ENCODE data around the gene ARHGEF3. TPM values are rescaled to one million over a fixed set of nuclear protein-coding genes. Genes with fewer than 3 reads are reported as not detected.

The ARHGEF3 gene
- total RNA-seq, 5 donors from 2014 or later (not counting 1 experiment from before 2014, with no cell fraction given): 93.4 to 132 (median 124) TPM

DNA sequence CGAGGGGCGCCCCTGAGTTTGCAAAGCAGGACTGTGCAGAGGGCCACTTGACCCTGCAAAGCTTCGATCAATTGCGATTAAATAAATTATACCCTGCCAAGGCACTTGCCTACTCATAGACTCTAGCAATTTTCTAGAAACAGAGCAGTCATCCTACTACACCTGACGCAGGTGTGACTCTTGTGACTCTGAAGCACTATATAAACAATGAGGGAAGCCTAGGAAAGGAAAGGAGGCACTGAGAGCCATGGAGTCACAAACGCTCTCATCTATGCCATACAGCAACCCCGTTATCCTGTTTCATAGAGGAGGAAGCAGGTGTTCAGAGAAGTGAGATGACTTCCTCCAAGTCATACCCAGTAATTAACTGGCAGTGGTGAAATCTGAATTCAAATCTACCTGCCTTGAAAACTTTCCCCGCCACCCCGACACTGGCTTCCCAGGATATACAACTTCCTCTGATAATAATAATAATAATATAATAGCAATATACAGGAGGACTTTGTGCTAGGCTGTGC, 14.4 kb downstream of the ARHGEF3 start:
- H3K27me3 Mint-ChIP-seq: no peaks in the 10 kb centered on the region
- Histone ChIP-seq H3K9me3 (no peaks in the 10 kb centered on the region), H3K27me3 (replicated peaks in 1 of 2; ENCODE audit: control insufficient read depth in 2 of 2, extremely low read depth in 1 of 2, insufficient read depth in 2 of 2, low read length in 1 of 2) (no peaks in the 10 kb centered on the region), H3K36me3 (ENCODE audit: control insufficient read depth in 2 of 2, extremely low read depth in 1 of 2, insufficient read depth in 1 of 2, low read length in 1 of 2) (peaks cover 0 to 9% of the 10 kb centered on the region in 2 donors), H3K27ac (ENCODE audit: low read length) (peak overlapping the region; percentile 86), H3K4me1 (ENCODE audit: control insufficient read depth in 1 of 2, extremely low read depth in 1 of 2, insufficient read depth in 2 of 2, low read length in 2 of 2) (peaks cover 95% of the 10 kb centered on the region in 2 experiments), H3K4me3 (ENCODE audit: control insufficient read depth in 1 of 2, extremely low read depth in 1 of 2, low read length in 1 of 2) (no peak overlapping the region)
- no peaks in the 10 kb centered on the region for H3K9me3 Mint-ChIP-seq
- peaks cover 16% of the 10 kb centered on the region for H3K36me3 Mint-ChIP-seq
- 87% methylated on average over 3 of the region's 9 CpGs for WGBS (ENCODE audit: insufficient coverage)
- DNase-seq: no peak
- H3K27ac Mint-ChIP-seq: peak overlapping the region; percentile 97 to 99
- ChIA-PET CTCF (interaction anchor here (0.6 to 6.2 kb wide), 6 partner anchors 11 to 208 kb away, joined by 3 to 126 read pairs (median 4); partner anchors contain the start of gene ARHGEF3 (in 1 of the 2)), POLR2A (interaction anchor here in 1 of 2 donors (1.9 kb wide), 1 partner anchor 11 kb away, joined by 21 read pairs; no protein-coding TSS in a partner anchor)
- H3K4me1 Mint-ChIP-seq: peaks cover 97 to 100% (median 98%) of the 10 kb centered on the region in 3 donors
- ATAC-seq (replicated peaks in 1 of 4): no peak
- H3K4me3 Mint-ChIP-seq: peak overlapping the region; percentile 29 to 70 (median 41)

DNA sequence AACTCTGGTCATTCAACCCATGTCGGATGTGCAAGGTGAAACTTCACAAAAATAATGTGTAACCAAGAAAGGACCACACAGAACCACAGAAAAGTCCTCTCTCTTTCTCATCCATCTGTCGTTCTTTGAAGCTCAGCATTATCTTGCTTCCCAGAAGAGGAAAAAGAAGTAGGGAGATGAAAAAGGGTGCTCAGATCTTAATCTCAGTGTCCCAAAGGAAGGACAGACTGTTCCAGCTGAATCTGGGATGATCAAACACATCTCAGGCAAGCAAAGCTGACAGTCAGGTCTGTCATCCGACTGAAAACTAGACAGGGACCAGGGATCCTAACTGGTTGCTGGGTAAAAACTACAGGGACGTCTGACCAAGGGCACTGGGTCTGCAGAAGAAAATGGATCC, 16.2 kb downstream of the ARHGEF3 start:
- ATAC-seq (replicated peaks in 1 of 4): no peak
- Mint-ChIP-seq H3K4me1 (peaks cover 98 to 100% (median 99%) of the 10 kb centered on the region in 3 donors), H3K27me3 (no peaks in the 10 kb centered on the region), H3K36me3 (peaks cover 23% of the 10 kb centered on the region), H3K27ac (peak overlapping the region; percentile 97 to 99), H3K4me3 (peak overlapping the region; percentile 48 to 70 (median 64)), H3K9me3 (peaks cover 0 to 4% (median 0%) of the 10 kb centered on the region in 3 donors)
- Histone ChIP-seq H3K27ac (ENCODE audit: low read length) (peak overlapping the region; percentile 86), H3K9me3 (no peaks in the 10 kb centered on the region), H3K4me3 (ENCODE audit: control insufficient read depth in 1 of 2, extremely low read depth in 1 of 2, low read length in 1 of 2) (no peak overlapping the region), H3K27me3 (replicated peaks in 1 of 2; ENCODE audit: control insufficient read depth in 2 of 2, extremely low read depth in 1 of 2, insufficient read depth in 2 of 2, low read length in 1 of 2) (no peaks in the 10 kb centered on the region), H3K4me1 (ENCODE audit: control insufficient read depth in 1 of 2, extremely low read depth in 1 of 2, insufficient read depth in 2 of 2, low read length in 2 of 2) (peaks cover 91 to 92% of the 10 kb centered on the region in 2 experiments), H3K36me3 (ENCODE audit: control insufficient read depth in 2 of 2, extremely low read depth in 1 of 2, insufficient read depth in 1 of 2, low read length in 1 of 2) (peaks cover 0 to 13% of the 10 kb centered on the region in 2 donors)
- no peak for DNase-seq
- ChIA-PET POLR2A (interaction anchor here in 1 of 2 donors (0.6 to 5.4 kb wide), 2 partner anchors 13 to 62 kb away, joined by 3 to 23 read pairs; no protein-coding TSS in a partner anchor), CTCF (interaction anchor here (0.6 to 2.5 kb wide), 4 partner anchors 14 to 64 kb away, joined by 3 to 23 read pairs (median 6); no protein-coding TSS in a partner anchor)
- 47% methylated on average over 2 of the region's 4 CpGs for WGBS (ENCODE audit: insufficient coverage)

- no peak for ATAC-seq (replicated peaks in 1 of 4)
- no peaks in the 10 kb centered on the region for H3K27me3 ChIP-seq (replicated peaks in 1 of 2; ENCODE audit: control insufficient read depth in 2 of 2, extremely low read depth in 1 of 2, insufficient read depth in 2 of 2, low read length in 1 of 2)
- Mint-ChIP-seq H3K36me3 (peaks cover 25% of the 10 kb centered on the region), H3K4me1 (peaks cover 98 to 100% (median 99%) of the 10 kb centered on the region in 3 donors), H3K27ac (peak overlapping the region; percentile 97 to 99), H3K4me3 (peak overlapping the region; percentile 69 to 72 (median 70)), H3K9me3 (peaks cover 0 to 4% (median 0%) of the 10 kb centered on the region in 3 donors), H3K27me3 (no peaks in the 10 kb centered on the region)
- H3K27ac ChIP-seq (ENCODE audit: low read length): peak overlapping the region; percentile 86
- no peaks in the 10 kb centered on the region for H3K9me3 ChIP-seq
- peak overlapping the region in 1 of 2 donors; percentile 19 for H3K4me3 ChIP-seq (ENCODE audit: control insufficient read depth in 1 of 2, extremely low read depth in 1 of 2, low read length in 1 of 2)
- no peak for DNase-seq
- H3K36me3 ChIP-seq (ENCODE audit: control insufficient read depth in 2 of 2, extremely low read depth in 1 of 2, insufficient read depth in 1 of 2, low read length in 1 of 2): peaks cover 0 to 17% of the 10 kb centered on the region in 2 donors
- CTCF ChIA-PET: interaction anchor here (0.6 to 10.4 kb wide), 4 partner anchors 10 to 15 kb away, joined by 3 to 131 read pairs (median 13); partner anchors contain the start of gene ARHGEF3 (in 1 of the 2)
- POLR2A ChIA-PET: interaction anchor here in 1 of 2 donors (0.6 to 5.4 kb wide), 2 partner anchors 14 to 99 kb away, joined by 6 to 23 read pairs; no protein-coding TSS in a partner anchor
- WGBS (ENCODE audit: insufficient coverage): 43% methylated on average over 4 of the region's 5 CpGs
- H3K4me1 ChIP-seq (ENCODE audit: control insufficient read depth in 1 of 2, extremely low read depth in 1 of 2, insufficient read depth in 2 of 2, low read length in 2 of 2): peaks cover 82 to 89% of the 10 kb centered on the region in 2 experiments
These were observed 17.2 kb downstream of the ARHGEF3 start for GRCh38 chr3:56784448-56785001.

DNA sequence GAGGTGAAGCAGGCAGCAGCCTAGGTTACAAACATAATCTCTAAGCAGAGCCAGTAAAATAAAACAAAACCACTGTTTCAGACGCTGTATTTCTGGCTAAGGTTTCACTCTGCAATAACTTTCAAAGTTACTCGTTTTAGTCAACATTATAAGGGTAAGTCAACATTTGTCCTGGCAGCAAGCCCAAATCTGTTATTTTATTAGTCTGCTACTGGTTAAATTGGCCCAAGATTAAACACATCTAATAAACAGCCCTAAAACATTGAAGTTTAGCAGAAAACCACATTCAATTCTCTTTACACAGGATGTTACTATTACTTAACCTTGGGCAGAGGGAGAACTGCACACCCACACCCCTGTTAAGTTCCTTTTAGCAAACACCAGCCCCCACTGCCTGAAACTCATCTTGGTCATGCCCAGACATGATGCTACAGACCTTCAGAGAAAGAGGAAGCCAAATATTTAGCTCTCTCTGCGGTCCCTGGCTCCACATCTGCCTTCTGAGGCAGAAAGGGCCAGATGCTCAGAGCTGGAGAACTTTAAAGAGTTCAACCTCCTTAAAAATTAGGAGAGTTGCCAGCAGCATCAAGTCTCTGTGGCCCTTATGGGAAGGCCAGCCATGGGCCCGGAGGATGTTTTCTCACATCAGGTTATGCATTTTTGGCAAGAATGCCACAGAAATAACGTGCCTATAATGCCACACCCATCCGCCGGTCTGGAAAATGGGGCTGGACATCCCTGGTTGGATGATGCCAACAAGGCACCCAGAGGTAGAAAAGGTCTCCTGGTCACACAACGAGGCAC, 17.9 kb downstream of the ARHGEF3 start:
- Histone ChIP-seq H3K4me1 (ENCODE audit: control insufficient read depth in 1 of 2, extremely low read depth in 1 of 2, insufficient read depth in 2 of 2, low read length in 2 of 2) (peaks cover 75 to 91% of the 10 kb centered on the region in 2 experiments), H3K4me3 (ENCODE audit: control insufficient read depth in 1 of 2, extremely low read depth in 1 of 2, low read length in 1 of 2) (peak overlapping the region in 1 of 2 donors; percentile 19), H3K27me3 (replicated peaks in 1 of 2; ENCODE audit: control insufficient read depth in 2 of 2, extremely low read depth in 1 of 2, insufficient read depth in 2 of 2, low read length in 1 of 2) (no peaks in the 10 kb centered on the region), H3K27ac (ENCODE audit: low read length) (peak overlapping the region; percentile 86), H3K36me3 (ENCODE audit: control insufficient read depth in 2 of 2, extremely low read depth in 1 of 2, insufficient read depth in 1 of 2, low read length in 1 of 2) (peaks cover 0 to 18% of the 10 kb centered on the region in 2 donors), H3K9me3 (no peaks in the 10 kb centered on the region)
- DNase-seq: peak in 34 of 35 experiments; percentile 46 to 89 (median 76)
- peaks cover 31% of the 10 kb centered on the region for H3K36me3 Mint-ChIP-seq
- WGBS (ENCODE audit: insufficient coverage): 20% methylated on average over 7 of the region's 8 CpGs
- peaks cover 0 to 4% (median 0%) of the 10 kb centered on the region in 3 donors for H3K9me3 Mint-ChIP-seq
- no peaks in the 10 kb centered on the region for H3K27me3 Mint-ChIP-seq
- CTCF ChIA-PET: interaction anchor here in 1 of 2 donors (0.5 to 10.4 kb wide), 3 partner anchors 11 to 897 kb away, joined by 3 to 131 read pairs (median 4); partner anchors contain the start of gene ARHGEF3
- POLR2A ChIA-PET: interaction anchor here (0.6 to 5.4 kb wide), 4 partner anchors 15 to 29 kb away, joined by 3 to 23 read pairs (median 5); partner anchors contain the start of gene ARHGEF3 (in 1 of the 2)
- H3K4me1 Mint-ChIP-seq: peaks cover 98 to 99% (median 98%) of the 10 kb centered on the region in 3 donors
- ATAC-seq (replicated peaks in 1 of 4): peak; percentile 88 to 92 (median 92)
- H3K27ac Mint-ChIP-seq: peak overlapping the region; percentile 97 to 99
- H3K4me3 Mint-ChIP-seq: peak overlapping the region; percentile 69 to 72 (median 70)

GRCh38 chr3:56782906-56783305, 18.8 kb downstream of the ARHGEF3 start:
- H3K27ac ChIP-seq (ENCODE audit: low read length): peak overlapping the region; percentile 86
- H3K27me3 Mint-ChIP-seq: no peaks in the 10 kb centered on the region
- H3K36me3 Mint-ChIP-seq: peaks cover 31% of the 10 kb centered on the region
- H3K4me3 Mint-ChIP-seq: peak overlapping the region; percentile 69 to 72 (median 70)
- peaks cover 0 to 21% of the 10 kb centered on the region in 2 donors for H3K36me3 ChIP-seq (ENCODE audit: control insufficient read depth in 2 of 2, extremely low read depth in 1 of 2, insufficient read depth in 1 of 2, low read length in 1 of 2)
- H3K4me1 Mint-ChIP-seq: peaks cover 98 to 99% (median 98%) of the 10 kb centered on the region in 3 donors
- ChIA-PET CTCF (interaction anchor here (0.6 to 10.4 kb wide), 6 partner anchors 16 to 281 kb away, joined by 3 to 131 read pairs (median 3); partner anchors contain the start of gene ARHGEF3 (in 1 of the 2)), POLR2A (interaction anchor here (1.3 to 5.4 kb wide), 4 partner anchors 16 to 28 kb away, joined by 3 to 23 read pairs (median 8); no protein-coding TSS in a partner anchor)
- no peak for ATAC-seq (replicated peaks in 1 of 4)
- no peaks in the 10 kb centered on the region for H3K27me3 ChIP-seq (replicated peaks in 1 of 2; ENCODE audit: control insufficient read depth in 2 of 2, extremely low read depth in 1 of 2, insufficient read depth in 2 of 2, low read length in 1 of 2)
- peaks cover 0 to 4% (median 0%) of the 10 kb centered on the region in 3 donors for H3K9me3 Mint-ChIP-seq
- peaks cover 66 to 91% of the 10 kb centered on the region in 2 experiments for H3K4me1 ChIP-seq (ENCODE audit: control insufficient read depth in 1 of 2, extremely low read depth in 1 of 2, insufficient read depth in 2 of 2, low read length in 2 of 2)
- WGBS (ENCODE audit: insufficient coverage): no CpG with 5 or more reads among the region's 2 CpGs
- peak overlapping the region in 1 of 2 donors; percentile 19 for H3K4me3 ChIP-seq (ENCODE audit: control insufficient read depth in 1 of 2, extremely low read depth in 1 of 2, low read length in 1 of 2)
- peak overlapping the region; percentile 97 to 99 for H3K27ac Mint-ChIP-seq
- peak in 1 of 35 experiments; percentile 20 for DNase-seq
- no peaks in the 10 kb centered on the region for H3K9me3 ChIP-seq
